DMS79 treated with DMSO at 0.1 percent for 48 hours (cell line): Measurements from ENCODE around the gene KRT10.
"Not testable (repeated sequence)": the region's sequence is repeated elsewhere in the genome, so short reads cannot be mapped to it uniquely, and the experiment has no call there.

Experiments
- DNase-seq: peaks from one replicate; lab custom pipeline; 2025; lab: John Stamatoyannopoulos, UW

KRT10 gene

GRCh38 chr17:40832840-40833239 lies 10.4 kb upstream of the KRT10 start:
- DNase-seq = no peak

DNA sequence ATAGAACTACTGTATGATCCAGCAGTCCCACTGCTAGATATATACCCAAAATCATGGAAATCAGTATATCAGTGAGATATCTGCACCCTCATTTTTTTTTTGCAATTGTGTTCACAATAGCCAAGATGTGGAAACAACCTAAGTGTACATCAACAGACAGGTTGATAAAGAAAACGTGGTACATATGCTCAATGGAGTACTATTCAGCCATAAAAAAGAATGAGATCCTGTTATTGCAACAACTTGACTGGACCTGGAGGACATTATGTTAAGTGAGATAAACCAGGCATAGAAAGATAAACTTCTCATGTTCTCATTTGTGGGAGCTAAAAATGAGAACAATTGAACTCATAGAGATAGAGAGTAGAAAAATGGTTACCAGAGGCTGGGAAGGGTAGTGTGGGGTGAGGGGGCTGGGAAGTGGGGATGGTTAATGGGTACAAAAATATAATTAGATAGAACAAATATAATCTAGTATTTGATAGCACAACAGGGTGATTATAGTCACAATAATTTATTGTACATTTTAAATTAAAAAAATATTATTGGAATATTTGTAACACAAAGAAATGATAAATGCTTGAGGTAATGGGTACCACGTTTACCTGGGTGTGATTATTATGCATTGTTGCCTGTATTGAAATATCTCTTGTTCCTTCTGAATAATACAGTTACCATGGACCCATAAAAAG lies 7.8 kb upstream of the KRT10 start:
- DNase-seq = no peak

DNA sequence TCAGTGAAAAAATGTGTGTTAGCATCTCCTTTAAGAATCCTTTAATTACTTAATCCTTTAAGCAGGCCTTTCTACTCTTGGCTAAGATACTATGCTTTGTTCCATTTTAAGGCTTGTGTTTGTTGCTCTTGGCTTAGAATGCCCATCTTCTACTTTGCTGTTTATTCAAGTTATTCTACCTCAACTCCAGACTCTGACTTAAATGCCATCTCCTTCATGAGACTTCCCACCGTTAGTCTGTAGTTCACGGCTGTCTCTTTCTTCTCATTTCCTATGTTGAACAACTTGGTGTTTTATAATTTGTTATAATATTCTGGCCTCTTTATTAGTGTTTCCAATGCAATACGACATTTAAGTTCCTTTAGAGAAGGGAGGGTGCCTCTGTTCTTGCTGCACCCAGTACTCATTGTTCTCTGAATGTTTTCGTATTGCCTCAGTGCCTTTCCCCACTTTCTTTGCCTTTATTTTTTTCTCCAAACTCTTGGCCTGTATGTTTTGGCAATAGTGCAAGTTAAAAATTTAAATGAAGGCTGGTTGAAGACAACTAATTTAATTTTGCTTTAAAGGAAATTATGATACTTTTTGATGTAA lies 6.1 kb upstream of the KRT10 start:
- no peak for DNase-seq

DNA sequence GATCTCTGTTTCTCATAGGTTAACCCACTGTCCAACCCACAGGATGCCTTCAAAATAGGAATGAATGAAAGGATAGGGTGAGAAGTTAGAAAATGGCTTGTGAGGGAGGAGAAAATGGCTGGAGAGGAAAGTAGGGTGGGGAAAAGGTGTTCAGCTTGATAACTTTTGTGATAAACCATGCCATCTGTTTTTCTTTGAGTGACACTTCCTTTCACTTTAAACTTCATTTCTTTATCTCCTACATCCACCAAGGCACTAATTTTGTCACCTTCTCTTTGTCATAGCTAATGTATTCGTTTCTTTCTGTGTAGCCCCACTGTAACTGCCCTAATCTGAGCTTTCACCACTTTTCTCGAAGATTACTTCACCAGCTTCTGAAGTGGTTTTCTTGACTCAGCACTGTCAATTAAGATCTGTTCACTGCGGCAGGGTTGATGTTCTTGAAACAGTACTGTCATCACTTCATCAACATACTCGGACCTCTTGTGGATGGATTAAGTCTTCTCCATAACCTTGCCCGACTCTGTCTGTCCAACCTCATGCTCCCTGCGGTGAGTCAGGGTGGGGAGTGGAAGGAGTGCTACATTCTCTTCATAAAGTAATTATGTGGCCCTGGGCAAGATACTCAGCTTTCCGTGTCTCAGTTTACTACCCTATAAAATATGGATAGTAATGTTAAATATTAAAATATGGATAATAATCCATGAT lies 5.5 kb upstream of the KRT10 start:
- DNase-seq = no peak

DNA sequence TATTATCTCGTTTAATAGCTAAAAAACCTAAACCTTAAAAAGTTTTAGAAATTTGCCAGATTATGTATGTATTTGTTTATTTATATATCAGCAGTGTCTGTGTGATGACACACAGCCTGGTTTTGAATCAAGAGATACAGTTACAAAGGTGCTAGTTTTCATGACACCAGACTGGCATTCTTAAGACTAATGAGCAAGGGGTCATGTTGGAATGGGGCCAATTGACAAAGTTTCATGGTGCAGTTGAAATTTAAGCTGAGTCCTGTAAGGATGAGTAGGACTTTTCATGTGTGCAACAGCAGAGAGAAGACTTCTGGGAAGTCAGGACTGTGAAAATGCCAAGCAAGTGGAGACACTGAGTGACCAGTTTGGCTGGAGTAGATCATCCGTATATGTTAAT lies 3.2 kb upstream of the KRT10 start:
- no peak for DNase-seq

- no peak for DNase-seq
Measured at GRCh38 chr17:40824015-40824832, 1.8 kb upstream of the KRT10 start.

DNA sequence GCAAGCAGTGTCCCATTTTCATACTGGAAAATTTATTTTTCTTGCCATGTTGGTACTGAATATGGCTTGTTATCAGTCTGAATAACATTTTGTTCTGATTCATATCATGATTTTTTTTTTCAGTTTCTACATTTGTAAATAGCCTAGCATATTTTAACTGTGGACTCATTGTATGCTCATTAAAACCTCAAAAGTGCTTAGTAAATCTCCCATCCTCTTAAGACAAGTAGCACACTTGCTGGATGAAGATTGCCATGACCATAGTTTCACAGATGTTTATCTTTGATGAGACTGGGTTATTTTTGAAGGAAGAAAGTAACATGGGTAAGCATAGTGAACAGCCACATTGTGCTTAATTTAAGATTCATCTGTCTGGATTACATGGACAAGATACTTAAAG lies 878 bp downstream of the KRT10 start:
- DNase-seq = no peak

DNA sequence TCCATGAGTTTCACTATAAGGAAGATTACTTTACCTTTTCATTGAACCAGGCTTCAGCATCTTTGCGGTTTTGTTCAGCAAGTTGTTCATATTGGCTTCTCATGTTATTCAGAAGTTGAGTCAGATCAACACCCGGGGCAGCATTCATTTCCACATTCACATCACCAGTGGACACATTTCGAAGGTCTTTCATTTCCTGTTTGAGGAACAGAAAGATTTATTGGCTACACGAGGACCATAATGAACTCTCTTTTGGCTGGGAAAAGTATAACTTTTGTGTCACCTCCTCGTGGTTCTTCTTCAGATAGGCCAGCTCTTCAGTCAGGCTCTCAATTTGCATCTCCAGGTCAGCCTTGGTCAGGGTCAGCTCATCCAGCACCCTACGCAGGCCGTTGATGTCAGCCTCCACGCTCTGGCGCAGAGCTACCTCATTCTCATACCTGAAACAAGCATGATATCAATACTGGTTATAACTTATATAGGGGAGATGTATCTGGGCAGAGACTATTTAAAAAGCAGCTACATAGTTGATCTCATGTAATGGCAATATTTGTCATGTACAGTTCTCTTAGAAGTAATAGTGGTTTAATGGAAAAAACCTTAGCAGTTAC lies 2.1 kb downstream of the KRT10 start:
- no peak for DNase-seq

DNA sequence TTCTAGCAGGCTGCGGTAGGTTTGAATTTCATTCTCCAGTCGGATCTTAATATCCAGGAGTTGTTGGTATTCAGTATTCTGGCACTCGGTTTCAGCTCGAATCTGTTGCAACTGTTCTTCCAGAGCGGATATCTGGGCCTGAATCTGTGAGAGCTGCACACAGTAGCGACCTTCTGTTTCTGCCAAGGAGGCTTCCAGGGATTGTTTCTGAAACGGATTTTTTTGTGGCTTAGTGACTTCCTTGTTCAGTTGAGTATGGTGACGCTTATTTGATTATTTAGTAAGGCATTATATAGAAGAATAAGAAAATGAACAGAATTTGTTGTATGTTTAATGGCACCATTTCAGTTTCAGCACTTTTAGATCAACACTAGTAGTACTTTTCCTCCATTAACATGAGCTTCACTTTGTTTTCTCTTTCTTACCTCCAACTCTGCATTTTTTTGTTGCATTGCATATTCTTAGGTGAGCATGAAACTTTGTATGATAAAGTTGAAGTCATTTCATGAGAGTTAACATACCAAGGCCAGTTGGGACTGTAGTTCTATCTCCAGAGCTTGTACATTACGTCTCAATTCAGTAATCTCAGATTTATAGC lies 2.8 kb downstream of the KRT10 start:
- peak; percentile 17 for DNase-seq

- DNase-seq = peak; percentile 64
Measured at GRCh38 chr17:40818733-40819527, 3.5 kb downstream of the KRT10 start.

DNA sequence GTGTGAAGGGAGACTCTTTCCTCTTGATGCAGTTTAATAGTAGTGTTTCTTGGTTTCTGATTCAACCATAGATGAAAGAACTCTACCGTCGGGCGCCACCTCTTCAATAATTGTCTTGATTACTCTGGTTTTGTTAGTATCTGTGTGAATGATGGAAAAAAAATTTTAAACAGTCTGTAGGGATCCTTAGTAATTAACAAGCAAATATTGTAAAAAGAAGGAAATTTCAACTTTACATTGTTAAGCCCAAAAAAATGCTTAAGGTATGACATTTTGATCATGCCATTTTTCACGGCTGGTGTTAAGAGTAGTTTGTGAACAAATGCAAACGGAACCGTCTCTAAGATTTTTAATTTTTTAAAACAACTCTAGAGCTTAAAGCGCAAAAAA lies 4.1 kb downstream of the KRT10 start:
- no peak for DNase-seq

DNA sequence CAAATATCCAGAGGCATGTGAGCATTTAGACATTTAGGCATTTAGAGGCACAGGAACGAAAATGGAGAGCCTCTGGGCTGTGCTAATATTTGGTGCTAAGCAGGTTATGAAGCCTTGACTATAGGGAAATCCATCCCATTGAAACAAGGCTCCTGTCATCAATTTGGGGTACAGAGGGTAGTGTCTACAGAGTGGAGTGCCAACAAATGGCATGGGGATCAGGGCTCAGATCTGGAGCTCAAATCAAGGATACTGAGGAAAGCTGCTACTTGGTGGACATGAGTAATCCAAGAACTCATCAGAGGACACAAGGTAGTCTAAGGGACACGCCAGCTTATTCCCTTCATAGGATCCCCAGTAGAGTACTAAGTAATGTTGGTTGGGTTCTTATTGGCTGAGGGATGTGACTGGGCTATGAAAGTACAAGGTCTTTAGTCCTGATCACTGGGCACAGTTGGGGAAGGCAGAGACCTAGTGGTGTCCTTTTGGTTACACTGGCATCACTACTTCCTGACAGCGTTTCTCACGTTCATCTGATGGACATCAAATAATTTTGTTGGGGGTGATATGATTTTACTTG lies 5.2 kb downstream of the KRT10 start:
- no peak for DNase-seq

DNA sequence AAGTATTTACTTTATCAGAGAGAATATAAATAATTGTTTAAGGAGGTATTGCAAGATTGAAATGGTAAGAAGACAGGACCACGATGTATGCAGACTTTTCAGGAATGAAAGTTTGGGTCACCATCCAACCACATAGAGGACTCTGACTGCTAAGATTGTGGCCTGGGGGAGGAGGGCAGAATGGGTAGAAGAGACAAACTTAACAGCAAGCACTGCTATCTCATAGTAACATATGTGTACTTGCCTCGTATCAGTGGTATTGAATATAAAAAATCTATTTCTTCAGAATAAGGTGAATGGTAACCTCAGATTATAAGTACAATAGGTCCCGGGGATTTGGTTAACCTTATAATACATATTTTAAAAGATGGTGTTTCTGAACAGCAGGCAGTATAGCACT lies 5.8 kb downstream of the KRT10 start:
- DNase-seq = no peak

DNA sequence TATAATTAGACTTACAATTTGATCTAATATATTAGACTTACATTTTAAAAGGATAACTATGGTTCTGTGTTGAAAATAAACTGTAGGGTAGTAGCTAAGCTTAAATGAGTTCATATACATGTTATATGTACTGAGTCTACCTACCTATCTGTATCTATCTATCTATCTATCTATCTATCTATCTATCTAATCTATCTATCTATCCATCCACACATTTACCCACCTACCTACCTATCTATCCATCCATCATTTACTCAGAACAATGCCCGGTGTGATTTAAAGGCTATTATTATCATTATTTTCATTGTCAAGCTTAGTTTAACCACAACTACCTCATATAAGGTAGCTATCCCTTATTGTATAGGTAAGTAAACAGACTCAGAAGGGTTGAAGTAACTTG lies 7.0 kb downstream of the KRT10 start:
- no peak for DNase-seq

- not testable (repeated sequence) for DNase-seq
Measured at GRCh38 chr17:40814657-40815056, 7.8 kb downstream of the KRT10 start.

DNA sequence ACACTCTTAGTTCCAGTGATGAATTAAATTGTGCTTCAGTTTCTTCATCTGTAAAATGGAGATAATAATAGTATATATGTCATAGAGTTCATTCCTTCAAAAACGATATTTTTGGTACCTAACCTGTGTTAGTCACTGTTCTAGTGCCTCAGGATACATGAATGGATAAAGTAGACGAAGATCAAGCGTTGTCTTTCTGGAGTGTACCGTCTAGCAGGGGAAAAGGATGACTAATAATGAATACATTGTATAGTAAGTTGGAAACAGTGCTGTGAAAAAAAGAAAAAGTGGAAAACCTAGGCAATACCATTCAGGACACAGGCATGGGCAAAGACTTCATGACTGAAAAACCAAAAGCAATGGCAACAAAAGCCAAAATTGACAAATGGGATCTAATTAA lies 8.6 kb downstream of the KRT10 start:
- DNase-seq = no peak

GRCh38 chr17:40812639-40813038 lies 9.8 kb downstream of the KRT10 start:
- no peak for DNase-seq

GRCh38 chr17:40810494-40810893 lies 11.9 kb downstream of the KRT10 start:
- DNase-seq = no peak

DNA sequence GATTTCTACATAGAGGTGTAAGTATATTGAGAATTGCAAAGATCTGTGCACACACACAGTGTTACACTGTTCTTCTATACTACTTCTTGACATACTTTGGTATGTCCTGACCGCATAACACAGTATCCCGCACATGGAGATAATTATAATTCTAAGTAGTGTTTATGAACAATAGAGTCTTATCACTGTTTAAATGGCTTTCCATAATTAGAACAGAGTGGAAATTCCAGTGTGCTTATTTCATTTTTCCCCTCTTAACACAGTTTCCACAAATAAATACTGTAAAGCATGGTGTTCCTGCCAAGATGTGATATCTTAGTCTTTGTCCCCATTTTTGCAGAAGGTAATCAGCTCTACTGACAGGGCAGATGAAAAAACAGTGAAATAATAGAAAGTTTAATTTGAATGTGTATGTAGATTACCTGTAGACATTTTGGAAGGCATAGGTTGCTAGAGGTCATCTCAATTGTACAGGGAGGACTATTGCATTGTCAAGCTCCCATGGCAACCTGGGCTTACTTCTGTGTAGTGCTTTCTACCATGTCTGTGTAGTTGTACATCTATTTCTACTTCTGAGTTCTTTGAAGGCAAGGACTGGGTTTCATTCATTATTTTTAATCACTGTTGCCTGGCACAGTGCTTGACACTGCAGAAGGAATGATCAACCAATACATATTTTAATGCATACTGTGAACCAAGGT lies 12.5 kb downstream of the KRT10 start:
- no peak for DNase-seq

DNA sequence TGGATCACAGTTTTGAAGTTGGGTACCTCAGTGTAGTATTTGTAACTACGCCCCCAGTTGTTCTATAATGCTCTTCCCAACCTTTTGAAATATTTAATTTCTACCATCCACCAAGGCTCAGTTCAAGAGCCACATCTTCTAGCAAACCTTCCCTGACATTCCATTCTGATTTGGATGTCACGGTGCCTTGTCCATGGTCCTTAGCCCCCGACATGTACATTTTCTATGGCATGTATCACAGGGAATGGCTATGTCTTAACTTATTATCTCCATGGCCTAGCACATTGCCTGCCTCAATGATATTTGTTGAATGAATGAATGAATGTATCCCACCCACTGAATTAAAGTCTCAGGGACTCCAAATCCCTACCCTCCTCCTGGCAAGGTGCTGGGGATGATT lies 16.3 kb downstream of the KRT10 start:
- DNase-seq = no peak
